K562 (cell line): ENCODE results near the gene ZBTB8A. TPM values are rescaled to one million over a fixed set of nuclear protein-coding genes. Genes with fewer than 3 reads are reported as not detected.

ENCODE experiments used
- CHD4 ChIP-seq: fragments of 200-600 bp; sonication (generic); IDR thresholded peaks from 3 replicates; pipeline ENCODE4 v1.6.1; 2012; ENCODE audit warnings: low read depth, mild to moderate bottlenecking, mixed read lengths, low read length, inconsistent platforms; ENCODE audit not compliant: insufficient read depth, insufficient replicate concordance, poor library complexity, severe bottlenecking
- CLOCK ChIP-seq: fragments of 250-450 bp; sonication (Bioruptor Pico); IDR thresholded peaks from 2 replicates; pipeline ENCODE4 v1.4.0; 2020; ENCODE audit warnings: mild to moderate bottlenecking, moderate library complexity, borderline replicate concordance
- KDM2B ChIP-seq: fragments of 250-450 bp; sonication (Bioruptor Pico); IDR thresholded peaks from 2 replicates; pipeline ENCODE4 v1.8.0; 2021; ENCODE audit warnings: mild to moderate bottlenecking, moderate library complexity
- NCOR1 ChIP-seq: fragments of 450-650 bp; IDR thresholded peaks from 2 replicates; pipeline ENCODE4 v1.6.1; 2016; ENCODE audit warnings: mild to moderate bottlenecking, moderate library complexity
- NFIX ChIP-seq: fragments of 250-450 bp; sonication (Bioruptor Pico); IDR thresholded peaks from 2 replicates; pipeline ENCODE4 v1.4.0; 2020; ENCODE audit warnings: low read depth, mild to moderate bottlenecking, moderate library complexity
- PHF20 ChIP-seq: fragments of 450-650 bp; IDR thresholded peaks from 2 replicates; pipeline ENCODE4 v1.6.1; 2018; ENCODE audit not compliant: partially characterized antibody
- RFX7 ChIP-seq: fragments of 250-450 bp; sonication (Bioruptor Pico); IDR thresholded peaks from 2 replicates; pipeline ENCODE4 v1.5.1; 2021; ENCODE audit warnings: mild to moderate bottlenecking
- ZBTB1 ChIP-seq: sonication (generic); formaldehyde crosslinking; IDR thresholded peaks from 2 replicates; pipeline ENCODE4 v1.8.1; 2023; ENCODE audit warnings: missing genetic modification reagents, low read depth, mild to moderate bottlenecking, borderline replicate concordance
- ZFP36 ChIP-seq: fragments of 150-350 bp; IDR thresholded peaks from 2 replicates; pipeline ENCODE4 v1.6.1; 2018; ENCODE audit warnings: low read length, low read depth; ENCODE audit not compliant: partially characterized antibody
- ZNF311 ChIP-seq: fragments of 250-450 bp; sonication (Bioruptor Pico); IDR thresholded peaks from 2 replicates; pipeline ENCODE4 v1.4.0; 2020; ENCODE audit warnings: mild to moderate bottlenecking, moderate library complexity
- ZNF407 ChIP-seq: fragments of 450-650 bp; IDR thresholded peaks from 2 replicates; pipeline ENCODE4 v1.6.1; 2016; ENCODE audit warnings: low read depth
- ZNF740 ChIP-seq, 3 experiments: fragments of 200-800 bp in 1 of 3; sonication (Bioruptor generic) in 1 of 3; sonication (generic) in 1 of 3; formaldehyde crosslinking in 1 of 3; IDR thresholded peaks; 2 replicates each; pipeline versions ENCODE4 v1.6.1 to v1.8.0; 2016 to 2022; ENCODE audit warnings: mild to moderate bottlenecking in 2 of 3, missing compliant biosample characterization in 2 of 3, missing genetic modification characterization in 2 of 3, missing genetic modification reagents in 1 of 3
- polyA plus RNA-seq, 8 experiments: library from polyadenylated mRNA; depleted of rRNA in 4 of 8; stranded (reverse) in 5 of 8; unstranded in 3 of 8; fragments of >200 nt; fragmentation: Nextera tagmentation in 2 of 8; fragmentation: Illumina TruSeq in 1 of 8; extraction: Ambion mirVana in 2 of 8; extraction: Trizol in 1 of 8; gene quantifications; 2 replicates each; pipeline versions ENCODE4 v1.2.1 to v1.2.3, GENCODE V29; 2011 to 2014; ENCODE audit warnings: inconsistent platforms in 1 of 8, missing spikeins in 1 of 8
- total RNA-seq, 7 experiments: library from RNA; depleted of rRNA in 6 of 7; stranded (reverse); fragments of >200 nt in 6 of 7; fragmentation: Illumina TruSeq in 2 of 7; extraction: Trizol in 2 of 7; gene quantifications; 2 replicates each; pipeline versions ENCODE4 v1.2.1 to v1.2.3, GENCODE V29; 2011 to 2021; ENCODE audit warnings: low replicate concordance in 1 of 7

The ZBTB8A gene
- total and polyA plus RNA-seq, 9 of the 15 experiments (the other 6 are each of a cell fraction or from before 2014, with no cell fraction given), result 0.01 to 0.64 (median 0.09) TPM

- TF ChIP-seq ZNF407 (no peak), CLOCK (CRISPR knock-in tag) (no peak), NCOR1 (no peak), PHF20 (no peak), NFIX (CRISPR knock-in tag) (no peak), KDM2B (CRISPR knock-in tag) (no peak), RFX7 (CRISPR knock-in tag) (no peak), CHD4 (no peak), ZNF740 (CRISPR knock-in tag; IDR thresholded peaks at IDR 0.05) (no peak), ZNF740 (tag; IDR thresholded peaks at IDR 0.05) (no peak), ZNF311 (CRISPR knock-in tag) (no peak), ZBTB1 (CRISPR knock-in tag) (peak; percentile 40; the same call in 1 of the 2 replicates), ZFP36 (no peak)
Measured at GRCh38 chr1:32500387-32501209, 38.6 kb upstream of the ZBTB8A start (continued).
